ES-I3 (cell line): ENCODE results near the gene PUS10.

Experiments used
- H3K36me3 ChIP-seq: 2 replicates; pipeline ENCODE4 v1.6.1; 2013; ENCODE audit warnings: mild to moderate bottlenecking, low read length, control low read depth, moderate library complexity; ENCODE audit not compliant: insufficient read depth
- H3K4me1 ChIP-seq: 2 replicates; pipeline ENCODE4 v1.6.1; 2013; ENCODE audit warnings: mild to moderate bottlenecking, control low read depth, low read length; ENCODE audit not compliant: insufficient read depth
- H3K9ac ChIP-seq: 2 replicates; pipeline ENCODE4 v1.6.1; 2013; ENCODE audit warnings: low read depth, mild to moderate bottlenecking, low read length, moderate library complexity
- H3K9me3 ChIP-seq: 2 replicates; pipeline ENCODE4 v1.6.1; 2013; ENCODE audit warnings: mild to moderate bottlenecking, low read length, moderate library complexity; ENCODE audit not compliant: control insufficient read depth, insufficient read depth

PUS10 gene

GRCh38 chr2:60972889-60973656 lies 45.0 kb downstream of the PUS10 start:
- peaks cover 5% of the 10 kb centered on the region; the same call in 1 of the 2 replicates for H3K4me1 ChIP-seq
- H3K9ac ChIP-seq = no peak overlapping the region; the same call in 1 of the 2 replicates
- no peaks in the 10 kb centered on the region for H3K9me3 ChIP-seq
- H3K36me3 ChIP-seq = no peaks in the 10 kb centered on the region

GRCh38 chr2:60966507-60967405 lies 51.3 kb downstream of the PUS10 start:
- H3K9ac ChIP-seq = no peak overlapping the region
- no peaks in the 10 kb centered on the region for H3K9me3 ChIP-seq
- peaks cover 5% of the 10 kb centered on the region; the same call in 1 of the 2 replicates for H3K4me1 ChIP-seq
- H3K36me3 ChIP-seq = no peaks in the 10 kb centered on the region

- H3K9ac ChIP-seq = no peak overlapping the region
Measured at GRCh38 chr2:60965499-60965785, 52.6 kb downstream of the PUS10 start.

GRCh38 chr2:60964651-60965498 lies 53.2 kb downstream of the PUS10 start:
- no peaks in the 10 kb centered on the region for H3K9me3 ChIP-seq
- H3K9ac ChIP-seq = no peak overlapping the region
- no peaks in the 10 kb centered on the region for H3K4me1 ChIP-seq
- H3K36me3 ChIP-seq = no peaks in the 10 kb centered on the region

More at GRCh38 chr2:60965499-60965785, 52.6 kb downstream of the PUS10 start:
- no peaks in the 10 kb centered on the region for H3K4me1 ChIP-seq
- H3K9me3 ChIP-seq = no peaks in the 10 kb centered on the region
- H3K36me3 ChIP-seq = no peaks in the 10 kb centered on the region

GRCh38 chr2:60963190-60963589 lies 54.9 kb downstream of the PUS10 start:
- H3K4me1 ChIP-seq = no peaks in the 10 kb centered on the region
- H3K9ac ChIP-seq = no peak overlapping the region

GRCh38 chr2:60962528-60962927 lies 55.5 kb downstream of the PUS10 start:
- Histone ChIP-seq H3K4me1 (no peaks in the 10 kb centered on the region), H3K9me3 (no peaks in the 10 kb centered on the region), H3K9ac (no peak overlapping the region), H3K36me3 (no peaks in the 10 kb centered on the region)

More at GRCh38 chr2:60963190-60963589, 54.9 kb downstream of the PUS10 start:
- no peaks in the 10 kb centered on the region for H3K9me3 ChIP-seq
- H3K36me3 ChIP-seq = no peaks in the 10 kb centered on the region

- H3K9me3 ChIP-seq = no peaks in the 10 kb centered on the region
- no peaks in the 10 kb centered on the region for H3K4me1 ChIP-seq
- no peak overlapping the region for H3K9ac ChIP-seq
- no peaks in the 10 kb centered on the region for H3K36me3 ChIP-seq
Measured at GRCh38 chr2:60961457-60961856, 56.6 kb downstream of the PUS10 start.

- H3K9ac ChIP-seq = no peak overlapping the region
- no peaks in the 10 kb centered on the region for H3K4me1 ChIP-seq
- H3K9me3 ChIP-seq = no peaks in the 10 kb centered on the region
- no peaks in the 10 kb centered on the region for H3K36me3 ChIP-seq
Measured at GRCh38 chr2:60960706-60961105, 57.3 kb downstream of the PUS10 start.

- Histone ChIP-seq H3K36me3 (no peaks in the 10 kb centered on the region), H3K9ac (no peak overlapping the region), H3K4me1 (no peaks in the 10 kb centered on the region), H3K9me3 (no peaks in the 10 kb centered on the region)
Measured at GRCh38 chr2:60959501-60959900, 58.6 kb downstream of the PUS10 start.

GRCh38 chr2:60958800-60959199 lies 59.3 kb downstream of the PUS10 start:
- Histone ChIP-seq H3K9me3 (no peaks in the 10 kb centered on the region), H3K4me1 (no peaks in the 10 kb centered on the region), H3K36me3 (no peaks in the 10 kb centered on the region), H3K9ac (no peak overlapping the region)

- Histone ChIP-seq H3K9ac (no peak overlapping the region), H3K9me3 (no peaks in the 10 kb centered on the region), H3K36me3 (no peaks in the 10 kb centered on the region), H3K4me1 (no peaks in the 10 kb centered on the region)
Measured at GRCh38 chr2:60958361-60958760, 59.7 kb downstream of the PUS10 start.

GRCh38 chr2:60957643-60958042 lies 60.4 kb downstream of the PUS10 start:
- Histone ChIP-seq H3K36me3 (no peaks in the 10 kb centered on the region), H3K4me1 (no peaks in the 10 kb centered on the region), H3K9me3 (no peaks in the 10 kb centered on the region), H3K9ac (no peak overlapping the region)

GRCh38 chr2:60957224-60957623 lies 60.8 kb downstream of the PUS10 start:
- Histone ChIP-seq H3K36me3 (no peaks in the 10 kb centered on the region), H3K4me1 (no peaks in the 10 kb centered on the region), H3K9ac (no peak overlapping the region), H3K9me3 (no peaks in the 10 kb centered on the region)

GRCh38 chr2:60954139-60954538 lies 63.9 kb downstream of the PUS10 start:
- no peak overlapping the region for H3K9ac ChIP-seq
- H3K36me3 ChIP-seq = no peaks in the 10 kb centered on the region
- no peaks in the 10 kb centered on the region for H3K4me1 ChIP-seq
- 0 out of 2 replicates have a peak, but pooled peaks cover 3% of the 10 kb centered on the region for H3K9me3 ChIP-seq
